Heart right ventricle (tissue), 16 donors: ENCODE results near the gene TSEN2. TPM values are rescaled to one million over a fixed set of nuclear protein-coding genes. Genes with fewer than 3 reads are reported as not detected.

Experiments used
- ATAC-seq, 8 donors: fragments of 200-7000 bp; cut with Tn5 transposase; one replicate each; pipeline ENCODE4 v1.9.1; 2020; ENCODE audit warnings: mild to moderate bottlenecking in 8 of 8, moderate library complexity in 8 of 8, moderate number of reproducible peaks in 1 of 8
- DNase-seq, 2 donors: peaks; one replicate each; pipeline ENCODE4 v3.0.0-alpha.2; 2020
- H3K27ac ChIP-seq, 10 donors: fragments of 200-600 bp; sonication (generic) in 2 of 10; one replicate each; pipeline versions ENCODE4 v1.5.0 to v1.8.0; 2020 to 2022; ENCODE audit warnings: mild to moderate bottlenecking in 3 of 10
- H3K27me3 ChIP-seq, 7 donors: fragments of 200-600 bp; one replicate each; pipeline ENCODE4 v1.8.0; 2021 to 2022; ENCODE audit warnings: mild to moderate bottlenecking in 2 of 7
- H3K36me3 ChIP-seq, 9 donors: fragments of 200-600 bp; sonication (generic) in 1 of 9; one replicate each; pipeline versions ENCODE4 v1.5.0 to v1.8.0; 2020 to 2022; ENCODE audit warnings: mild to moderate bottlenecking in 2 of 9
- H3K4me1 ChIP-seq, 9 donors: fragments of 200-600 bp; sonication (generic) in 1 of 9; one replicate each; pipeline versions ENCODE4 v1.5.0 to v1.8.0; 2020 to 2022; ENCODE audit warnings: mild to moderate bottlenecking in 4 of 9
- H3K4me3 ChIP-seq, 10 donors: fragments of 200-600 bp; sonication (generic) in 2 of 10; one replicate each; pipeline versions ENCODE4 v1.5.0 to v1.8.0; 2020 to 2022; ENCODE audit warnings: mild to moderate bottlenecking in 7 of 10, moderate library complexity in 2 of 10
- H3K9me3 ChIP-seq, 11 donors: fragments of 200-600 bp in 10 of 11; sonication (generic) in 2 of 11; one replicate each; pipeline versions ENCODE4 v1.5.0 to v1.8.0; 2013 to 2022; ENCODE audit warnings: mild to moderate bottlenecking in 2 of 11, control low read depth in 1 of 11, moderate library complexity in 1 of 11
- WGBS, 2 donors: extraction: QIAGEN DNeasy Blood & Tissue Kit; methylation state at CpG; one replicate each; pipeline ENCODE4 v1.1.7; 2013; ENCODE audit warnings: inconsistent platforms in 1 of 2; 5-methylcytosine and 5-hydroxymethylcytosine counted together
- intact Hi-C, 10 donors: fragments of 100-400 bp; cut with DNase I; formaldehyde crosslinking; loops; one replicate each; pipeline versions ENCODE4 v1.11.1 to v1.14.2; 2022
- polyA plus RNA-seq, 2 donors: library from polyadenylated mRNA; stranded (reverse); fragments of 200-250 nt; gene quantifications; one replicate each; pipeline ENCODE4 v1.2.3, GENCODE V29; 2013
- total RNA-seq, 10 donors: library from RNA; stranded (reverse); fragmentation: NEBNext Ultra II Directional in 3 of 10; extraction: Animal tissue kit (Norgen Biotek cat#: 25700) in 3 of 10; gene quantifications; one replicate each; pipeline versions ENCODE4 v1.2.1 to v1.2.4, GENCODE V29; 2021 to 2023
- TF ChIP-seq, protein P1 (sequence below), 9 donors: fragments of 200-600 bp; sonication (generic) in 2 of 9; IDR thresholded peaks; one replicate each; pipeline versions ENCODE4 v1.5.0 to v1.8.0; 2021 to 2022; ENCODE audit warnings: antibody characterized with exemption in 9 of 9, mild to moderate bottlenecking in 5 of 9, moderate library complexity in 1 of 9
- donor health status: Arrhythmogenic right ventricular cardiomyopathy.
- donor health status: ischemic (EF 13 %, LVEDD 7.1; RV severe dilation, severe dysfunction).
- donor health status: healthy with polysubstance abuse.
- donor health status: DM: no; HTN: yes; CAD: no.
- donor health status: DM: no; HTN: no; CAD: no.
- donor health status: ischemic (EF 25% LVEDD 6.9; RV normal size, moderate dysfunction).
- donor health status: ischemic (EF 25% LVEDD 5.7; RV mildly dilated, moderate dysfunction).
- donor health status: healthy.
- donor health status: DM: yes; HTN: yes; CAD: no.
- donor health status: Ischemic cardiomyopathy.
- donor health status: ischemic (EF 35%, LVEDD 5.7; RV mildly dilated, moderate dysfunction).
- donor health status: nonischemic (EF 11% LVEDD 7.7; RV severe dilation, severe dysfunction).
- donor health status: DM: yes; HTN: yes; CAD: no.
- donor health status: PGD.
- donor health status: ischemic (EF 29% LVEDD 5.4; RV normal size, mild dysfunction).
- donor health status: nonischemic (EF 23%, LVEDD 6.1; RV moderate dilation, normal function).

Gene TSEN2
- total and polyA plus RNA-seq, 12 donors = 15.7 to 33.7 (median 19.8) TPM

DNA sequence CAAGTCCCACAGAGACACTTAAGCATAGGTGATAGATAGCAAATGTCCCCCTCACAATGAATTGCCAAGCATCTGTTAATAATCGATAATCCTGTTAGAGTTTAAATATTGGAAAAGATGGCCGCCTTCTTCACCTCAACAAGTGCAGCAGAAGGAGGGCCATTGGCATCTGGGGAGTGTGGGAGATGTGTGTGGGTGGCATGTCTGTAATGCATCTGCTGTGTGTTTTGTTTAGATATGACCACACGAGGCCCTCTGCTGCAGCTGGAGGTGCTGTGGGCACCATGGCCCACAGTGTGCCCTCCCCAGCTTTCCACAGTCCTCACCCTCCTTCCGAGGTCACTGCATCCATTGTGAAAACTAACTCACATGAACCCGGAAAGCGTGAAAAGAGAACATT lies 85.6 kb downstream of the TSEN2 start:
- peaks cover 0 to 24% (median 8%) of the 10 kb centered on the region in 11 donors for H3K9me3 ChIP-seq
- no peaks in the 10 kb centered on the region for H3K27me3 ChIP-seq
- DNase-seq = no peak
- no peak overlapping the region for H3K27ac ChIP-seq
- no peak overlapping the region for H3K4me3 ChIP-seq
- no peak for ATAC-seq
- H3K4me1 ChIP-seq = peaks cover 7 to 28% (median 20%) of the 10 kb centered on the region in 9 donors
- intact Hi-C loops = loop anchor here in 2 of 10 donors (10.0 kb wide), 2 partner anchors 145 to 155 kb away; no protein-coding TSS in a partner anchor
- peaks cover 0 to 82% (median 45%) of the 10 kb centered on the region in 9 donors for H3K36me3 ChIP-seq
- 85 to 87% methylated on average over 6 of the region's 6 CpGs for WGBS, 2 donors
- TF ChIP-seq, protein P1, sequence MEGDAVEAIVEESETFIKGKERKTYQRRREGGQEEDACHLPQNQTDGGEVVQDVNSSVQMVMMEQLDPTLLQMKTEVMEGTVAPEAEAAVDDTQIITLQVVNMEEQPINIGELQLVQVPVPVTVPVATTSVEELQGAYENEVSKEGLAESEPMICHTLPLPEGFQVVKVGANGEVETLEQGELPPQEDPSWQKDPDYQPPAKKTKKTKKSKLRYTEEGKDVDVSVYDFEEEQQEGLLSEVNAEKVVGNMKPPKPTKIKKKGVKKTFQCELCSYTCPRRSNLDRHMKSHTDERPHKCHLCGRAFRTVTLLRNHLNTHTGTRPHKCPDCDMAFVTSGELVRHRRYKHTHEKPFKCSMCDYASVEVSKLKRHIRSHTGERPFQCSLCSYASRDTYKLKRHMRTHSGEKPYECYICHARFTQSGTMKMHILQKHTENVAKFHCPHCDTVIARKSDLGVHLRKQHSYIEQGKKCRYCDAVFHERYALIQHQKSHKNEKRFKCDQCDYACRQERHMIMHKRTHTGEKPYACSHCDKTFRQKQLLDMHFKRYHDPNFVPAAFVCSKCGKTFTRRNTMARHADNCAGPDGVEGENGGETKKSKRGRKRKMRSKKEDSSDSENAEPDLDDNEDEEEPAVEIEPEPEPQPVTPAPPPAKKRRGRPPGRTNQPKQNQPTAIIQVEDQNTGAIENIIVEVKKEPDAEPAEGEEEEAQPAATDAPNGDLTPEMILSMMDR (IDR thresholded peaks at IDR 0.05) = no peak

GRCh38 chr3:12571986-12572385 lies 87.7 kb downstream of the TSEN2 start:
- TF ChIP-seq, protein P1 (IDR thresholded peaks at IDR 0.05) = no peak
- Histone ChIP-seq H3K27me3 (no peaks in the 10 kb centered on the region), H3K4me1 (peaks cover 8 to 29% (median 22%) of the 10 kb centered on the region in 9 donors), H3K27ac (no peak overlapping the region), H3K9me3 (peaks cover 0 to 6% (median 0%) of the 10 kb centered on the region in 11 donors), H3K4me3 (no peak overlapping the region), H3K36me3 (peaks cover 0 to 91% (median 53%) of the 10 kb centered on the region in 9 donors)
- no peak for DNase-seq
- 80 to 91% methylated on average over 11 of the region's 11 CpGs for WGBS, 2 donors
- intact Hi-C loops = no loop called here
- no peak for ATAC-seq

DNA sequence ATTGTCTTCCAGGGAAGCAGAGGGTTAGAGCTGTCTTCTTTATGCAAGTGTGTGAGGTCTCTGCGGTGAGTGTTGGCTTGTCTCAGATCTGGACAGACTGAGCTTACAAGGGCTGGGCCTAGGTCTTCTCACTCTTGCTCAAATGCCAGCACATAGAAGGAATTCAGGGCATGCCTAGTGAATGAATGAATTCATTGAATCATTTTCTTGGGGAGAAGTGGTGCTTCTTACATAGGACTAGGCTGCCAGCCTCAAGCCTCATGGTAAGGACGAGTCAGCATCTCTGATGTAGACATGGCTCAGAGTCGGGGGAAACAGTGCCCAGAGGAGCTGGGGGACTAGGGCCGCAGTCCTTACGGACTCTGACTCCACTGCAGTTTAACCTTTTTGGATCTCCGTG lies 89.9 kb downstream of the TSEN2 start:
- TF ChIP-seq, protein P1 (IDR thresholded peaks at IDR 0.05) = no peak
- peaks cover 8 to 21% (median 13%) of the 10 kb centered on the region in 9 donors for H3K4me1 ChIP-seq
- H3K4me3 ChIP-seq = no peak overlapping the region
- H3K27me3 ChIP-seq = no peaks in the 10 kb centered on the region
- intact Hi-C loops = no loop called here
- H3K36me3 ChIP-seq = peaks cover 0 to 100% (median 69%) of the 10 kb centered on the region in 9 donors
- DNase-seq = no peak
- peak overlapping the region in 9 of 10 donors; percentile 12 to 69 (median 53) for H3K27ac ChIP-seq
- peak in 2 of 8 donors; percentile 4 to 20 for ATAC-seq
- WGBS, 2 donors = 90 to 91% methylated on average over 6 of the region's 6 CpGs
- peaks cover 0 to 13% (median 0%) of the 10 kb centered on the region in 11 donors for H3K9me3 ChIP-seq

DNA sequence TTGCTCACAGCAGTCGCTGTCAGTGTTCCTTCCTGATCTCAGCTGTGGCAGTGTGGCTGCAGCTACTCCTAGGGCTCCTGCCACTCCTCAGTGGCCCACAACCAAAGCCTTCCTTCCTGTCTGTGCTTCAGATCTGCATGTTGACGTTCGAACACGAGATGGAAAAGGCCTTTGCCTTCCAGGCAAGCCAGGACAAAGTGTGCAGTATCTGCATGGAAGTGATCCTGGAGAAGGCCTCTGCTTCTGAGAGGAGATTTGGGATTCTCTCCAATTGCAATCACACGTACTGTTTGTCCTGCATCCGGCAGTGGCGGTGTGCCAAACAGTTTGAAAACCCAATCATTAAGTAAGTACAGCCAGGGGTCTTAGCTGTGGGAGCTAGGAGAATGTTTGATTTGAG lies 90.4 kb downstream of the TSEN2 start:
- Histone ChIP-seq H3K27ac (peak overlapping the region in 9 of 10 donors; percentile 12 to 69 (median 53)), H3K27me3 (no peaks in the 10 kb centered on the region)
- ATAC-seq = peak; percentile 27 to 93 (median 66)

More for the DNA sequence above, 90.4 kb downstream of the TSEN2 start:
- Histone ChIP-seq H3K36me3 (peaks cover 0 to 100% (median 72%) of the 10 kb centered on the region in 9 donors), H3K4me1 (peaks cover 9 to 24% (median 15%) of the 10 kb centered on the region in 9 donors), H3K9me3 (peaks cover 0 to 13% (median 0%) of the 10 kb centered on the region in 11 donors), H3K4me3 (no peak overlapping the region)
- peak in 1 of 2 donors; percentile 30 for DNase-seq
- intact Hi-C loops = no loop called here
- TF ChIP-seq, protein P1 (IDR thresholded peaks at IDR 0.05) = no peak
- WGBS, 2 donors = 15 to 24% methylated on average over 7 of the region's 7 CpGs
